Measurements from ENCODE around the gene ADCY2.

DNA sequence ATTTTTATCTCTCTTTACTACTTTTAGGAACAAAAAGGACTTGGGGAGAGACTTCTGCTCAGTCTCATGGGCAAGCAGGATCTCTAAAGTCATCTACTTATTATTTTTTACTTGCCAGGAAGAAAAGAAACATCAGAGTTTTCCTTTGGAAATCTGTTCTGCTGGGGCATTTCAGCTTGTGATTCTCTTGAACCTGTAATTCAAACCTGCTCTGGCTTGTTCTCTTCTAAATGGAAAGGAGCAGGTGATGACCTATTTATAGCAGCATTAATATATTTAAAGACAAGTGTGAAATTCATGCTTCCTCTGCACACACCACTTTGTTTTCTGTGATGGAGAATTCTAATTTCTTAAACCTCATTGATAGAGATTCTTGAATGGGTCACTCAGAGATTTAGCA is 2.0 kb downstream of the ADCY2 start:
- TF ChIP-seq, protein P1, sequence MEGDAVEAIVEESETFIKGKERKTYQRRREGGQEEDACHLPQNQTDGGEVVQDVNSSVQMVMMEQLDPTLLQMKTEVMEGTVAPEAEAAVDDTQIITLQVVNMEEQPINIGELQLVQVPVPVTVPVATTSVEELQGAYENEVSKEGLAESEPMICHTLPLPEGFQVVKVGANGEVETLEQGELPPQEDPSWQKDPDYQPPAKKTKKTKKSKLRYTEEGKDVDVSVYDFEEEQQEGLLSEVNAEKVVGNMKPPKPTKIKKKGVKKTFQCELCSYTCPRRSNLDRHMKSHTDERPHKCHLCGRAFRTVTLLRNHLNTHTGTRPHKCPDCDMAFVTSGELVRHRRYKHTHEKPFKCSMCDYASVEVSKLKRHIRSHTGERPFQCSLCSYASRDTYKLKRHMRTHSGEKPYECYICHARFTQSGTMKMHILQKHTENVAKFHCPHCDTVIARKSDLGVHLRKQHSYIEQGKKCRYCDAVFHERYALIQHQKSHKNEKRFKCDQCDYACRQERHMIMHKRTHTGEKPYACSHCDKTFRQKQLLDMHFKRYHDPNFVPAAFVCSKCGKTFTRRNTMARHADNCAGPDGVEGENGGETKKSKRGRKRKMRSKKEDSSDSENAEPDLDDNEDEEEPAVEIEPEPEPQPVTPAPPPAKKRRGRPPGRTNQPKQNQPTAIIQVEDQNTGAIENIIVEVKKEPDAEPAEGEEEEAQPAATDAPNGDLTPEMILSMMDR (IDR thresholded peaks at IDR 0.05; ENCODE audit: low read depth, low read length, poor library complexity, severe bottlenecking) = no peak
- no peak for TF ChIP-seq EZH2phosphoT487 (IDR thresholded peaks at IDR 0.05; ENCODE audit: borderline replicate concordance, low read length)

Measured in DOHH2 (cell line).